Heart right ventricle (tissue), 16 donors: ENCODE measurements around the gene PLEKHB2. TPM values are rescaled to one million over a fixed set of nuclear protein-coding genes. Genes with fewer than 3 reads are reported as not detected.
"Not testable (repeated sequence)": the region's sequence is repeated elsewhere in the genome, so short reads cannot be mapped to it uniquely, and the experiment has no call there.

Experiments
- ATAC-seq, 8 donors: fragments of 200-7000 bp; cut with Tn5 transposase; one replicate each; pipeline ENCODE4 v1.9.1; 2020; ENCODE audit warnings: mild to moderate bottlenecking in 8 of 8, moderate library complexity in 8 of 8, moderate number of reproducible peaks in 1 of 8
- DNase-seq, 2 donors: peaks; one replicate each; pipeline ENCODE4 v3.0.0-alpha.2; 2020
- H3K27ac ChIP-seq, 10 donors: fragments of 200-600 bp; sonication (generic) in 2 of 10; one replicate each; pipeline versions ENCODE4 v1.5.0 to v1.8.0; 2020 to 2022; ENCODE audit warnings: mild to moderate bottlenecking in 3 of 10
- H3K27me3 ChIP-seq, 7 donors: fragments of 200-600 bp; one replicate each; pipeline ENCODE4 v1.8.0; 2021 to 2022; ENCODE audit warnings: mild to moderate bottlenecking in 2 of 7
- H3K36me3 ChIP-seq, 9 donors: fragments of 200-600 bp; sonication (generic) in 1 of 9; one replicate each; pipeline versions ENCODE4 v1.5.0 to v1.8.0; 2020 to 2022; ENCODE audit warnings: mild to moderate bottlenecking in 2 of 9
- H3K4me1 ChIP-seq, 9 donors: fragments of 200-600 bp; sonication (generic) in 1 of 9; one replicate each; pipeline versions ENCODE4 v1.5.0 to v1.8.0; 2020 to 2022; ENCODE audit warnings: mild to moderate bottlenecking in 4 of 9
- H3K4me3 ChIP-seq, 10 donors: fragments of 200-600 bp; sonication (generic) in 2 of 10; one replicate each; pipeline versions ENCODE4 v1.5.0 to v1.8.0; 2020 to 2022; ENCODE audit warnings: mild to moderate bottlenecking in 7 of 10, moderate library complexity in 2 of 10
- H3K9me3 ChIP-seq, 11 donors: fragments of 200-600 bp in 10 of 11; sonication (generic) in 2 of 11; one replicate each; pipeline versions ENCODE4 v1.5.0 to v1.8.0; 2013 to 2022; ENCODE audit warnings: mild to moderate bottlenecking in 2 of 11, control low read depth in 1 of 11, moderate library complexity in 1 of 11
- CTCF ChIP-seq, 9 donors: fragments of 200-600 bp; sonication (generic) in 2 of 9; IDR thresholded peaks; one replicate each; pipeline versions ENCODE4 v1.5.0 to v1.8.0; 2021 to 2022; ENCODE audit warnings: antibody characterized with exemption in 9 of 9, mild to moderate bottlenecking in 5 of 9, moderate library complexity in 1 of 9
- WGBS, 2 donors: extraction: QIAGEN DNeasy Blood & Tissue Kit; methylation state at CpG; one replicate each; pipeline ENCODE4 v1.1.7; 2013; ENCODE audit warnings: inconsistent platforms in 1 of 2; 5-methylcytosine and 5-hydroxymethylcytosine counted together
- intact Hi-C, 10 donors: fragments of 100-400 bp; cut with DNase I; formaldehyde crosslinking; loops; one replicate each; pipeline versions ENCODE4 v1.11.1 to v1.14.2; 2022
- polyA plus RNA-seq, 2 donors: library from polyadenylated mRNA; stranded (reverse); fragments of 200-250 nt; gene quantifications; one replicate each; pipeline ENCODE4 v1.2.3, GENCODE V29; 2013
- total RNA-seq, 10 donors: library from RNA; stranded (reverse); fragmentation: NEBNext Ultra II Directional in 3 of 10; extraction: Animal tissue kit (Norgen Biotek cat#: 25700) in 3 of 10; gene quantifications; one replicate each; pipeline versions ENCODE4 v1.2.1 to v1.2.4, GENCODE V29; 2021 to 2023
- donor health status: Arrhythmogenic right ventricular cardiomyopathy.
- donor health status: ischemic (EF 13 %, LVEDD 7.1; RV severe dilation, severe dysfunction).
- donor health status: healthy with polysubstance abuse.
- donor health status: DM: no; HTN: yes; CAD: no.
- donor health status: DM: no; HTN: no; CAD: no.
- donor health status: ischemic (EF 25% LVEDD 6.9; RV normal size, moderate dysfunction).
- donor health status: ischemic (EF 25% LVEDD 5.7; RV mildly dilated, moderate dysfunction).
- donor health status: healthy.
- donor health status: DM: yes; HTN: yes; CAD: no.
- donor health status: Ischemic cardiomyopathy.
- donor health status: ischemic (EF 35%, LVEDD 5.7; RV mildly dilated, moderate dysfunction).
- donor health status: nonischemic (EF 11% LVEDD 7.7; RV severe dilation, severe dysfunction).
- donor health status: DM: yes; HTN: yes; CAD: no.
- donor health status: PGD.
- donor health status: ischemic (EF 29% LVEDD 5.4; RV normal size, mild dysfunction).
- donor health status: nonischemic (EF 23%, LVEDD 6.1; RV moderate dilation, normal function).

PLEKHB2 gene
- total and polyA plus RNA-seq, 12 donors = 8.7 to 50.4 (median 33.1) TPM

- Histone ChIP-seq H3K9me3 (no peaks in the 10 kb centered on the region), H3K27ac (no peak overlapping the region), H3K4me3 (no peak overlapping the region), H3K27me3 (no peaks in the 10 kb centered on the region), H3K4me1 (peaks cover 0 to 37% (median 22%) of the 10 kb centered on the region in 9 donors), H3K36me3 (peaks cover 0 to 46% (median 0%) of the 10 kb centered on the region in 9 donors)
- ATAC-seq (peak in 1 of 8 donors; percentile 18), DNase-seq (no peak)
- TF ChIP-seq CTCF (IDR thresholded peaks at IDR 0.05) = no peak
- intact Hi-C loops = no loop called here
- 93 to 94% methylated on average over 7 of the region's 7 CpGs for WGBS, 2 donors
These were observed 8.6 kb downstream of the PLEKHB2 start for GRCh38 chr2:131113566-131114227.

GRCh38 chr2:131114950-131115349, 9.8 kb downstream of the PLEKHB2 start:
- ATAC-seq, DNase-seq, H3K27ac ChIP-seq, H3K9me3 ChIP-seq, intact Hi-C loops, H3K4me3 ChIP-seq, H3K27me3 ChIP-seq: not testable (repeated sequence)
- peaks cover 0 to 37% (median 22%) of the 10 kb centered on the region in 9 donors for H3K4me1 ChIP-seq
- WGBS, 2 donors = 95 to 96% methylated on average over 3 of the region's 3 CpGs
- peaks cover 0 to 36% (median 0%) of the 10 kb centered on the region in 9 donors for H3K36me3 ChIP-seq

- DNase-seq (no peak), ATAC-seq (no peak)
- Histone ChIP-seq H3K27me3 (no peaks in the 10 kb centered on the region), H3K4me1 (peaks cover 0 to 37% (median 22%) of the 10 kb centered on the region in 9 donors), H3K4me3 (no peak overlapping the region), H3K9me3 (no peaks in the 10 kb centered on the region), H3K36me3 (peaks cover 0 to 32% (median 0%) of the 10 kb centered on the region in 9 donors), H3K27ac (no peak overlapping the region)
- TF ChIP-seq CTCF (IDR thresholded peaks at IDR 0.05) = no peak
- intact Hi-C loops = no loop called here
These were observed 10.6 kb downstream of the PLEKHB2 start for GRCh38 chr2:131115752-131116151.

GRCh38 chr2:131120815-131121317, 15.7 kb downstream of the PLEKHB2 start:
- Histone ChIP-seq H3K27me3 (no peaks in the 10 kb centered on the region), H3K4me1 (peaks cover 0 to 7% (median 0%) of the 10 kb centered on the region in 9 donors), H3K4me3 (no peak overlapping the region), H3K27ac (no peak overlapping the region), H3K36me3 (peaks cover 0 to 57% (median 6%) of the 10 kb centered on the region in 9 donors), H3K9me3 (no peaks in the 10 kb centered on the region)
- ATAC-seq (no peak), DNase-seq (no peak)
- WGBS, 2 donors = 94% methylated on average over 12 of the region's 12 CpGs
- intact Hi-C loops = no loop called here
- TF ChIP-seq CTCF (IDR thresholded peaks at IDR 0.05) = no peak

- ATAC-seq = no peak
- no peak overlapping the region for H3K27ac ChIP-seq
- WGBS, 2 donors = 95 to 97% methylated on average over 4 of the region's 4 CpGs
- no peak for DNase-seq
- peaks cover 0 to 2% (median 0%) of the 10 kb centered on the region in 9 donors for H3K4me1 ChIP-seq
- intact Hi-C loops = no loop called here
- no peaks in the 10 kb centered on the region for H3K9me3 ChIP-seq
- no peak for TF ChIP-seq CTCF (IDR thresholded peaks at IDR 0.05)
- H3K4me3 ChIP-seq = no peak overlapping the region
- H3K36me3 ChIP-seq = peaks cover 0 to 57% (median 12%) of the 10 kb centered on the region in 9 donors
- H3K27me3 ChIP-seq = no peaks in the 10 kb centered on the region
These were observed 16.3 kb downstream of the PLEKHB2 start for GRCh38 chr2:131121464-131121863.
